Hematopoietic multipotent progenitor cell treated with erythropoietin and hydrocortisone succinate and interleukin-3 and kit ligand, for 8 days (in vitro differentiated cells): Measurements from ENCODE around the gene NSUN5.
"Not testable (repeated sequence)": the region's sequence is repeated elsewhere in the genome, so short reads cannot be mapped to it uniquely, and the experiment has no call there.

Experiments used
- DNase-seq: peaks from one replicate; pipeline ENCODE4 v3.0.0-alpha.2; 2015

The NSUN5 gene

GRCh38 chr7:73325424-73325823, 16.8 kb upstream of the NSUN5 start:
- not testable (repeated sequence) for DNase-seq

DNA sequence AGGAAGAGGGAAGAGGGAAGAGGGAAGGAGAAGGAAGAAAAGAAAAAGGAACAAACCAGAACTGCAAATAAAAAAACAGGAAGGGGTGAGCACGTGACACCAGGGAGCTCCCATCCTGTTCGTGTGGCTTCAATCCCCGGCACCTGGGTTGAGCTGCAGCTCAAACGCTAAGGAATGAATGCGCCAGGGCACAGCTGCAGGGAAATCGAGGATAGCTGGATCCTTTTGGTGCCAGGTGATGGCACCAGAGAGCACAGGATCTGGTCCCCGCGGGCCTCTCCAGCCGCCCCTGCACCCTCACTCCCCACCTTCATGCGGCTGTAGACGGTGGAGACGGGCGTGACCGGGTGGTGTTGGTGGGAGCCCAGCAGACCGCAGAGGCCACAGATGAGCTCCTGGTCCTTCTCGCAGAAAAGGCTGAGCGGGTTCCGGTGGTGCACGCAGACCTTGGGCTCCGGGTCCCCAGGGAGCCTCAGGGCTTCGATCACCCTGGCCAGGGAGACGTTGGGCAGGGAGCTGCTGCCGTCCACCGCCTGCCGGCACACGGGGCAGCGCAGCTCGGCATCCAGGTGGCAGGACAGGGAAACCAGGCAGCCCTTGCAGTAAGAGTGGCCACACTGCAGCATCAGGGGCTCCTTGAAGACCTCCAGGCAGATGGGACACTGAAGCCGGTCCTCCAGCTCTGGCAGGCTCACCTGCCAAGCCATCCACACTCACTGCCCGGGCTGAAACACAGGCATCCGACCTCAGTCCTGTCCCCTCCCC, 15.6 kb upstream of the NSUN5 start:
- DNase-seq: peak; percentile 53

DNA sequence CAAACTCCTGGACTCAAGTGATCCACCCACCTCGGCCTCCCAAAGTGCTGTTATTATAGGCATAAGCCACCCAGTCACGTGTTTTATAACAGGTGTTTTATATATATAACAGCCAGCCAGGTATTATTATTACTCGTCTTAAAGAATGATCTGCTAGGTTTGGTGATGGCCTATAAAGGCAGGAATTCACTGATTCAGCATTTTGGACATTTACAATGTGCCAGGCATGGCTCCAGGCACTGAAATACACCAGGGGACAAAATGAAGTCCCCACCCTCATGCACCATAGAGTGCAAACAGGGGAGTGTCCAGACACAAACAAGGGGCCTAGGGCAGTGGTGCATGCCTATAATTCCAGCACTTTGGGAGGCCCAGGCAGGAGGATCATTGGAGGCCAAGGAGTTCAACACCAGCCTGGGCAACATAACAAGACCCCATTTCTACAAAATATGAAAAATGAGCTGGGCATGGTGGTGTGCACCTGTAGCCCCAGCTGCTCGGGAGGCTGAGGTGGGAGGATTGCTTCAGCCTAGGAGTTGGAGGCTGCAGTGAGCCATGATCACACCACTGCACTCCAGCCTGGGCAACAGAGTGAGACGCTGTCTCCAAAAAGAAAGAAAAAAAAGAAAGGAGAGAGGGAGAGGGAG, 14.9 kb upstream of the NSUN5 start:
- not testable (repeated sequence) for DNase-seq

- DNase-seq: not testable (repeated sequence)
Measured at GRCh38 chr7:73320009-73320408, 11.4 kb upstream of the NSUN5 start.

DNA sequence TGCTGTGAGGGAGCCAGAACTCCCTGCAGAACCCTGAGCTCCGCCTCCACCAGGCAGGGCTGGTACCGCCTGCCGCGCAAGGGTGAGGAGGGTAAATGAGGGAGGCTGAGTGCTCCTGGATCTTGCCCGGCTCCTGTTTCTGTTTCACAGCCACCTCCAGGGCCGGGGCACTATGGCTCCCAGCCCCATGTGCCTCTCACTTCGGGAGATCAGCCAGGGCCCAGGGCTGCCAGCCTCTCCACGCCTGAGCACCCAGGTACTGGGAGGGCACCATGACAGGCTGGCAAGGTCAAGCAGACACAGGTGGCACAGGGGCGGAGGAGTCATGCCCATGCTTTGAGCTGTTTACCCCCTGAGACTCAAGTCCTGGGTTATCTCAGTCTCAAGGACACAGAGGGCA, 10.9 kb upstream of the NSUN5 start:
- not testable (repeated sequence) for DNase-seq

- not testable (repeated sequence) for DNase-seq
Measured at GRCh38 chr7:73318656-73319204, 10.1 kb upstream of the NSUN5 start.

DNA sequence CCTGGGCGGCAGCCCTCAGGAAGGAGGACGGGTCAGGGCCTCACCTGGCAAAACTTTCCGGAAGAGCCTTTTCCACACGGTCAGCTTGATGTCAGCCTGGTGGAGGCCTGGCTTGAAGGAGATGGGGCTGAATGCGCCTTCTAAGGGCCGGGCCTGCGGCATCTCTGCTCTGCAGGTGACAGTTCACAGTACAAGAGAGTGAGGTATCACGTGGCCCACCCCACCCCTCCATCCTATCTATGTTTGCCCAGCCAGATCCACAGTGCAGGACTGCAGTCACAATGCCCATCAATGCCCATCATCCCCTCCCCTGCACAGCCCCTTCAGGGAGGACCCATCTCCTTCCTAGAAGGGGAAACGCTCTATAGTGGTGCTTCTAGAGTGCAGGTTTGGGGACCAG, 7.9 kb upstream of the NSUN5 start:
- DNase-seq: no peak

- DNase-seq: no peak
Measured at GRCh38 chr7:73314271-73314670, 5.6 kb upstream of the NSUN5 start.

GRCh38 chr7:73313521-73313906, 4.9 kb upstream of the NSUN5 start:
- no peak for DNase-seq

GRCh38 chr7:73312831-73313520, 4.3 kb upstream of the NSUN5 start:
- no peak for DNase-seq

DNA sequence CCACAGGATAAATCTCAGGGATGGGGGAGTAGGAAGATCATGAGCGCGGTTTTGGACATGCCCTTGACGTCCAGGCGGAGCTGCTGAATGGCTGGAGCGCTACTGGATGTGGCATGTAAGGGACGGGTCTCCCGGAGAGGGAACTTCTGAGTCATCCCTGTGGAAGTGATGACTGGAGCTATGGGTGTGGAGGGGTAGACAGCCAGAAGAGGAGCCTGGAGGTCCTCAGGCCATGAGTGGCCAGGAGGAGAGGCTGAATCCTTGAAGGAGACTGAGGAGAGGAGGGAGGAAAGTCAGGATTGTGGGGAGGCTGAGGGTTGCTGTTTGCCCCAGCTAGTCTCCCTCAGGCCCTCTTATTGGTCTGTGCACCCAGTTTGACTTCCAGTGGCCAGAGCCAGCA, 2.8 kb upstream of the NSUN5 start:
- not testable (repeated sequence) for DNase-seq

GRCh38 chr7:73308074-73308664, 457 bp downstream of the NSUN5 start:
- no peak for DNase-seq

DNA sequence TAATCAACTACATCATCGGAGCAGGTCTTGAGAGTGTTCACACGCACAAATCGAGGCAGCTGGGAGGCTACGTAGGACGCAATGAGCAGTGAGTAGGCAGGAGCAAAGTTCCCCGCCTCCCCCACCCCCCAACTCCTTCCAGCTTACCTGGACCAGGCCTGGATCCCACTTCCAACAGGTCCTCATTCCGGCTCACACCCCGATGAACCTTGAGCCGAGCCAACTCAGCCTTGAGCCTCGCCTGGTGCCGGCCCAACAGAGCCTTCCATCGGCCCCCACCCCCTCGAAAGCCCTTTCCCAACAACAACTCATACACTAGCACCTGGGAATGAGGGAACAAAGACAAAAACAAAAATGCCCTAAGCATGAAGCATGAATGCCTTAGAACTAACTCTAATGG, 1.2 kb downstream of the NSUN5 start:
- DNase-seq: no peak

DNA sequence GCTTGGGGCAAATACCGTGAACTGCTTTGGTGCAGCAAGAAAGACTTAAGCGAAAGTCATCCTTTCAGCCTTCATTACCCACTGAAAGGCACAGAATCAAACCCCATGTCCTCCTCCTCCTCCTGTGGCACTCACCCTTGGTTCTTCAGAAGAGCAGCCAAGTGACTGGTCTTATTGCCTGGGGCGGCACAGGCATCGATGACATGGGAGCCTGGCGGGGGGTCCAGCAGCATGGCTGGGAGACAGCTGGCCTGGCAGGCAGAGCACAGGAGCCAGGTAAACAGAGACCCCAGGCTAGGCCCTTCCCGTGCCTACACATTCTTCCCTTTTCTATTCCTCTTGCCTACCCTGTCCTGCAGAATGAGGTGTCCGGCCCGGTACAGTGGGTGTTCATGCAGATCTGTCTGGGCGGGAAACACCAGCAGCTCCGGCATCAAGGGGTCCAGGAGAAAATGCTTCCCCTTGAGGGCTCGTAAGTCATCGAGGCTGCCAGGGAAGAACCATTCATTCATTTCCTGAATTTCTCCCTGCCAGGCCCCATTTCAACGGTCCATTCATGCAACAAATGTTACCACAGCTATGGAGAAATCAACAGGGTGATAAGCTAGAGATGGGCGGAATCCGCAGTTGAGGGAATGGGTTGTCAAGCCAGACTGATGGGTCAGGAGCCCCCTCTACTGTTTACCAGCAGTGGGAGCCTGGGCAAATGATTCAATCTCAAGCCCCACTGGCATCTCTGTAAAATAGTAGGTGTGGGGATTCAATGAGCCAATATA, 3.8 kb downstream of the NSUN5 start:
- DNase-seq: peak; percentile 27

DNA sequence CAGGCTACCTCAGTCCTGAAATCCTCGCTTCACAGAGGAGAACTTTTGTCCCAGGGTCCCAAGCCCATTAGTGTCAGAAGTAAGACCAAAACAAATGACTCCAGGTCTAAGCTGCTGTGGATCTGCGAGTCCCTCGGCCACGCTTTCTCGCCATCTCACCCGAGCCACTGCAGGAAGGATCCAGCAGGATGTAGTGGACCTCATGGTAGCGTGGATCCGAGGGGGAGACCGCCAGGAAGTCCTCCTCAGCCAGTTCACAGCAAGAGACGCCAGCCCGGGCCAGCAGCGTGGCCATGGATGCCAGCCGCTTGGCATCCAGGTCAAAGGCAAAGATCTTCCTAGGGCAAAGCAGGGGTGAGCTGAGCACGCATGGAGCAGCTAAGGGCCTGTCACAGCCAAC, 4.6 kb downstream of the NSUN5 start:
- DNase-seq: no peak

- DNase-seq: no peak
Measured at GRCh38 chr7:73303546-73303945, 5.1 kb downstream of the NSUN5 start.

- DNase-seq: not testable (repeated sequence)
Measured at GRCh38 chr7:73302846-73303245, 5.8 kb downstream of the NSUN5 start.

DNA sequence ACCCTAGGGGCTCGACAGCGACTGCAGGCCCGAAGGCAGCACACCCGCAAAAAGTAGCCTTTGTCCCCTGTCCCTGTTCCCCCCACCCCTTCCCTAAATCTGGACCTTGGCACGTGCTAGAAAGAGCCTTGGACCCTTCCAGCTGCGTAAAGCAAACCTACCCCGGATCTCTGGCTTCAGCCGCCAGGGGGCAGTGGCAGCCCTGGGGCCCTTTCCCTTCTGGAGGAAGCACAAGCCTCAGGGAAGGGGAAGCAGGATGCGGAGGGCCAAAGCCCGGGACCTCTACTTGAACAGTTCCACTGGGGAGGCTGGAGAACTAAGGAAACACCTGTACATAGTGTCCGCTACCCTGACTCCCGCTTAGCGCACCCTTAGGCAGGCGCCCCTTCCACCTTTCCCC, 7.5 kb downstream of the NSUN5 start:
- DNase-seq: not testable (repeated sequence)

GRCh38 chr7:73299812-73300211, 8.8 kb downstream of the NSUN5 start:
- DNase-seq: not testable (repeated sequence)

- not testable (repeated sequence) for DNase-seq
Measured at GRCh38 chr7:73297706-73298105, 10.9 kb downstream of the NSUN5 start.

DNA sequence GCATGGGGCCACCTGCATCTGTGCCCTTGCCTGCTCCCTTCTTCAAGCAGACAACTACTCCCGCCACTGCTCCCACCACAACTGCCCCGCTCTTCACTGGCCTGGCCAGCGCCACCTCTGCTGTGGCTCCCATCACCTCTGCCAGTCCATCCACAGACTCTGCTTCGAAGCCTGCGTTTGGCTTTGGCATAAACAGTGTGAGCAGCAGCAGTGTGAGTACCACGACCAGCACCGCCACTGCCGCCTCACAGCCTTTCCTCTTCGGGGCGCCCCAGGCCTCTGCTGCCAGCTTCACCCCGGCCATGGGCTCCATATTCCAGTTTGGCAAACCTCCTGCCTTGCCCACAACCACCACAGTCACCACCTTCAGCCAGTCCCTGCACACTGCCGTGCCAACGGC, 11.4 kb downstream of the NSUN5 start:
- DNase-seq: not testable (repeated sequence)

DNA sequence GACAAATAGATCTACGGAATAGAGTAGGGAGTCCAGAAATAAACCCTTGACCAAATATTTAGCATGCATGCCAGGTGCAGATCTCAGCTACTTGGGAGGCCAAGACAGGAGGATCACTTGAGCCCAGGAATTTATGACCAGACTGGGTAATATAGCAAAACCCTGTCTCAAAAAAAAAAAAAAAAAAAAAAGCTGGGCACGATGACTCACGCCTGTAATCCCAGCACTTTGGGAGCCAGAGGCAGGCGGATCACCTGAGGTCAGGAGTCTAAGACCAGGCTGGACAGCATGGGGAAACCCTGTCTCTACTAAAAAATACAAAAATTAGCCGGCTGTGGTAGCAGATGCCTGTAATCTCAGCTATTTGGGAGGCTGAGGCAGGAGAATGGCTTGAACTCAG, 31.4 kb downstream of the NSUN5 start:
- not testable (repeated sequence) for DNase-seq
